SJCRH30 (cell line): ENCODE data around the gene MYO1C. TPM values are rescaled to one million over a fixed set of nuclear protein-coding genes. Genes with fewer than 3 reads are reported as not detected.
"Not testable (repeated sequence)": the region's sequence is repeated elsewhere in the genome, so short reads cannot be mapped to it uniquely, and the experiment has no call there.

Source experiments
- DNase-seq, 2 experiments: peaks; one replicate each; pipeline ENCODE4 v3.0.0-alpha.2; 2015 to 2020
- H3K27ac ChIP-seq: fragments of 250-450 bp; sonication (Bioruptor Pico); 2 replicates; pipeline ENCODE4 v1.5.1; 2020; ENCODE audit warnings: mild to moderate bottlenecking, moderate library complexity
- H3K27me3 ChIP-seq: fragments of 250-450 bp; sonication (Bioruptor Pico); 2 replicates; pipeline ENCODE4 v1.5.1; 2020; ENCODE audit warnings: mild to moderate bottlenecking, moderate library complexity
- H3K36me3 ChIP-seq: fragments of 250-450 bp; sonication (Bioruptor Pico); 2 replicates; pipeline ENCODE4 v1.5.1; 2020; ENCODE audit warnings: mild to moderate bottlenecking, moderate library complexity
- H3K4me1 ChIP-seq: fragments of 250-450 bp; sonication (Bioruptor Pico); 2 replicates; pipeline ENCODE4 v1.5.1; 2020; ENCODE audit warnings: mild to moderate bottlenecking, moderate library complexity
- H3K4me3 ChIP-seq: fragments of 250-450 bp; sonication (Bioruptor Pico); 2 replicates; pipeline ENCODE4 v1.5.1; 2020; ENCODE audit warnings: mild to moderate bottlenecking, moderate library complexity
- H3K9me3 ChIP-seq: fragments of 250-450 bp; sonication (Bioruptor Pico); replicated peaks from 2 replicates; pipeline ENCODE4 v1.5.1; 2020; ENCODE audit warnings: mild to moderate bottlenecking, moderate library complexity
- total RNA-seq: library from RNA; depleted of rRNA; stranded (reverse); fragments of >200 nt; shearing (Covaris generic); gene quantifications from 2 replicates; pipeline ENCODE4 v1.2.3, GENCODE V29; 2014

Gene MYO1C
- total RNA-seq, 1 experiment from 2014 or later: 19.1 TPM

DNA sequence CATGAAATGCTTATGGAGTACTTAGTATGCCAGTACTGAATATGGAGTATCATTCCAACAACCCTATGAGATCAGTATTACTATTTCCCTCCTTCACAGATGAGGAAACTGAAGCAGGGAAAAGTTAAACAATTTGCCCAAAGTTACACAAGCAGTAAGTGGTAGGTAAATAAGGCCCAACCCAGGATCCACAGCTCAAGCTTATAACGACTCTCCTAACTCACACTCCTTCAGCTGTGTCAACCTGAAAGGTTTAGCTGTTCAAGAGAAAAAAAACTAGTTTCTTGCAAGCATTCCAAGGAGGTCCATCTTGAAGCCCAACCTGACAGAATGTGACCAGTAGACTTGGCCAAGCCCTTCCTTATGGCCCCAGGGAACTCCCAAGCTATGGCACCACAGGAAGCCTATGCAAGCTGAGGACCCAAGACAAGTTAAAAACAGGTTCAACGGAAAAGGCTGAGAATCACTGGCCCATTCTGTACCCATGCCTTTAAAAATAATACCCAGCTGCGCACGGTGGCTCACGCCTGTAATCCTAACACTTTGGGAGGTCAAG lies 43.0 kb downstream of the MYO1C start:
- no peak overlapping the region for H3K27ac ChIP-seq
- peaks cover 2% of the 10 kb centered on the region; the same call in 1 of the 2 replicates for H3K36me3 ChIP-seq
- H3K9me3 ChIP-seq: no peaks in the 10 kb centered on the region
- no peak overlapping the region for H3K4me3 ChIP-seq
- no peaks in the 10 kb centered on the region for H3K27me3 ChIP-seq
- no peaks in the 10 kb centered on the region for H3K4me1 ChIP-seq
- DNase-seq: no peak

- Histone ChIP-seq H3K4me3 (no peak overlapping the region), H3K4me1 (no peaks in the 10 kb centered on the region), H3K9me3 (no peaks in the 10 kb centered on the region), H3K36me3 (0 out of 2 replicates have a peak, but pooled peaks cover 2% of the 10 kb centered on the region), H3K27ac (no peak overlapping the region), H3K27me3 (no peaks in the 10 kb centered on the region)
- no peak for DNase-seq
These were observed 45.4 kb downstream of the MYO1C start for GRCh38 chr17:1447052-1447451.

DNA sequence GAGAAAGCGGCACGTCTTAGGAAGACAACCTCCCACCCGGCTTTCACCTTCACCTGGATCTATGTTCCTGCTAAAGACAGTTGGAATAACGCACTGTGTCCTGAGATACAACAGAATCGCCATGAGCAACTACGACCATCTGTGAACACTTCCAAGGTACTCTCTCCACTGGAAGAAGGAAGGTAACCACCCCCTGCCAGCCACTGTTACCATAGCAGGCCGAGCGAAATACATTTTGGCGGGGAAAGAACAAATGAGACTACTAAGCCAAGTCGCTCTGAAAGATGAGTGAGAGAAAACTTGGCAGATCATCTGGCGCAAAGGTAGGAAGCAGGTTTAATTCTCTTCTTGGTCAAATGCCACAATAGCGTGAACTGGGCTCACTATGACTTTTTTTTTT lies 46.3 kb downstream of the MYO1C start:
- DNase-seq: no peak
- Histone ChIP-seq H3K27ac (no peak overlapping the region), H3K4me1 (no peaks in the 10 kb centered on the region), H3K27me3 (no peaks in the 10 kb centered on the region), H3K4me3 (no peak overlapping the region), H3K9me3 (no peaks in the 10 kb centered on the region), H3K36me3 (0 out of 2 replicates have a peak, but pooled peaks cover 2% of the 10 kb centered on the region)

DNA sequence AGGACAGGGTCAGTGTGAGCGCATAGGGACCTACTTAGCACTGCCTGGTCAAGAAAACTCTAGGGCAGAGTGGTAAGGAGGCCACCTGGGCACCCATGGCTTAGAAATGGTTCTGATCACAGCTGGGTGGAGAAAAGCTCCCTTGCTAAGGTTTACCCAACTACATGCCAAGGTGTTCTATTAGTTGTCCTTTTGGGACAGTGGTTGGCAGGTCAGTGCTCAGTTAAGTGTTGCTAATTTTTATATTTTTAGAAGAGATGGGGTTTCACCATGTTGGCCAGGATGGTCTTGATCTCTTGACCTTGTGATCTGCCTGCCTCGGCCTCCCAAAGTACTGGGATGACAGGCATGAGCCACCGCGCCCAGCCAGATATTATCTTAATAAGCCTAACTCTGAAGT lies 46.8 kb downstream of the MYO1C start:
- H3K36me3 ChIP-seq, H3K4me1 ChIP-seq, H3K27ac ChIP-seq, DNase-seq, H3K4me3 ChIP-seq, H3K27me3 ChIP-seq, H3K9me3 ChIP-seq: not testable (repeated sequence)

DNA sequence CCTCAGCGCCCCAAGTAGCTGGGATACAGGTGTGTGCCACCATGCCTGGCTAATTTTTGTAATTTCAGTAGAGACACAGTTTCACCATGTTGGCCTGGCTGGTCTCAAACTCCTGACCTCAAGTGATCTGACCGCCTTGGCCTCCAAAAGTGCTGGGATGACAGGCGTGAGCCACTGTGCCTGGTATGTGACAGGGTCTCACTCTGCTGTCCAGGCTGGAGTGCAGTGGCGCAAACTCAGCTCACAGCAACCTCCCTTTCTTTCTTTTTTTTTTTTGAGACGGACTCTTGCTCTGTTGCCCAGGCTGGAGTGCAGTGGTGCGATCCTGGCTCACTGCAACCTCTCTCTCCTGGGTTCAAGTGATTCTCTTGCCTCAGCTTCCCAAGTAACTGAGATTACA lies 49.8 kb downstream of the MYO1C start:
- DNase-seq, H3K4me3 ChIP-seq, H3K27me3 ChIP-seq, H3K36me3 ChIP-seq, H3K27ac ChIP-seq, H3K4me1 ChIP-seq, H3K9me3 ChIP-seq: not testable (repeated sequence)

- no peaks in the 10 kb centered on the region for H3K27me3 ChIP-seq
- no peaks in the 10 kb centered on the region for H3K9me3 ChIP-seq
- no peak overlapping the region for H3K27ac ChIP-seq
- H3K4me3 ChIP-seq: no peak overlapping the region
- no peak for DNase-seq
- H3K36me3 ChIP-seq: 0 out of 2 replicates have a peak, but pooled peaks cover 2% of the 10 kb centered on the region
- no peaks in the 10 kb centered on the region for H3K4me1 ChIP-seq
These were observed 50.3 kb downstream of the MYO1C start for GRCh38 chr17:1442187-1442586.

DNA sequence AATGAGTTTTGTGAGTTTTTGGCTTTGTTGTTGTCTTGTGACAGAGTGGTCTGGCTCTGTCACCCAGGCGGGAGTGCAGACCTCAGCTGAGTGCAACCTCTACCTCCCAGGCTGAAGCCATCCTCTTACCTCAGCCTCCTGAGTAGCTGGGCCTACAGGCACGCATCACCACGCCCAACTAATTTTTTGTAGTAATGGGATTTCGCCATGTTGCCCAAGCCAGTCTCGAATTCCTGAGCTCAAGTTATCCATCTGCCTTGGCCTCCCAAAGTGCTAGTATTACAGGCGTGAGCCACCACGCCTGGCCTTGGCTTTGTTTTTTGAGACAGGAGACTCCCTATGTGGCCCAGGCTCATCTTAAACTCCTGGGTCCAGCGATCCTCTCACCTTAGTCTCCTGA lies 51.6 kb downstream of the MYO1C start:
- Histone ChIP-seq H3K36me3 (peaks cover 10% of the 10 kb centered on the region), H3K9me3 (no peaks in the 10 kb centered on the region), H3K4me3 (no peak overlapping the region), H3K27me3 (no peaks in the 10 kb centered on the region), H3K4me1 (no peaks in the 10 kb centered on the region), H3K27ac (no peak overlapping the region)
- DNase-seq: no peak

GRCh38 chr17:1438593-1439083 lies 53.8 kb downstream of the MYO1C start:
- H3K27me3 ChIP-seq: no peaks in the 10 kb centered on the region
- DNase-seq: no peak
- no peak overlapping the region for H3K4me3 ChIP-seq
- H3K36me3 ChIP-seq: peaks cover 19% of the 10 kb centered on the region
- H3K27ac ChIP-seq: no peak overlapping the region
- H3K9me3 ChIP-seq: no peaks in the 10 kb centered on the region
- H3K4me1 ChIP-seq: no peaks in the 10 kb centered on the region

DNA sequence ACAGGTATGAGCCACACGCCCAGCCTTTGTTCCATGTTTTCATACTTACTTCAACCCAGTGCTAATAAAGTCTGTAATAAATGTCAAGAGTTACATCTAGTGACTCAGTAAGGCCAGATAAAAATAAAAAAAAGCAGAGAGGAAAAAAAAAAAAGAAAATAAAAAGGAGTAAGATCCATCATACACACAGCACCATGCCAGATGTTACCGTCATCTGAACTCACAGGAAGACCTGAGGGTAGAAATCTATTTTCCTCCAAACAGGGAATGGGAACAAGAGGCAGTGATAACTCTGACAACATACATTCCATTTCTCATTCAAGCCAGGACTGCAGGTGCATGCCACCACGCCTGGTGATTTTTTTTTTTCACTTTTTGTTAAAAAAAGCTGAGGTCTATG lies 57.2 kb downstream of the MYO1C start:
- no peaks in the 10 kb centered on the region for H3K27me3 ChIP-seq
- peaks cover 22% of the 10 kb centered on the region for H3K36me3 ChIP-seq
- no peak overlapping the region for H3K27ac ChIP-seq
- no peaks in the 10 kb centered on the region for H3K4me1 ChIP-seq
- H3K9me3 ChIP-seq: no peaks in the 10 kb centered on the region
- no peak for DNase-seq
- no peak overlapping the region for H3K4me3 ChIP-seq

- no peak overlapping the region for H3K4me3 ChIP-seq
- H3K9me3 ChIP-seq: no peaks in the 10 kb centered on the region
- no peaks in the 10 kb centered on the region for H3K27me3 ChIP-seq
- no peak for DNase-seq
- H3K36me3 ChIP-seq: peaks cover 22% of the 10 kb centered on the region
- H3K27ac ChIP-seq: no peak overlapping the region
- H3K4me1 ChIP-seq: no peaks in the 10 kb centered on the region
These were observed 58.3 kb downstream of the MYO1C start for GRCh38 chr17:1434150-1434549.

DNA sequence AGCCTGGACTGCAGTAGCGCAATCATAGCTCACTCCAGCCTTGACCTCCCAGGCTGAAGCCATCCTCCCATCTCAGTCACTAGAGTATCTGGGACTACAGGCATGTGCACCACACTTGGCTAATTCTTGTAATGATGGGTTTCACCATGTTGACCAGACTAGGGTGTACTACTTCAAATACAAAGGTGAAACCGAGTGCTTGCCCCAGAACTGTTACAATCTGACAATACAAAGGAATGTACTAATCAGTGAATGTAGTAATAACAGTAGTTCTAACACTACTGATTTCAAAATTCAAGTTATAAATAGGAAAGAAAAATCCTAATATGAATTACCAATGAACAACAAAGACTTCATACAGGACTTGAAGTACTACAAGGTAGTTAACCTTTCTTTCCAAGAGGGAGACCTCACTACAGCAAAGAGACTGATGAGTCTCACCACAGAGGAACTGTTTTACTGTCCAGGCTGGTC lies 60.8 kb downstream of the MYO1C start:
- Histone ChIP-seq H3K27me3 (no peaks in the 10 kb centered on the region), H3K4me3 (no peak overlapping the region), H3K27ac (no peak overlapping the region), H3K9me3 (no peaks in the 10 kb centered on the region), H3K36me3 (peaks cover 21% of the 10 kb centered on the region), H3K4me1 (no peaks in the 10 kb centered on the region)
- no peak for DNase-seq

DNA sequence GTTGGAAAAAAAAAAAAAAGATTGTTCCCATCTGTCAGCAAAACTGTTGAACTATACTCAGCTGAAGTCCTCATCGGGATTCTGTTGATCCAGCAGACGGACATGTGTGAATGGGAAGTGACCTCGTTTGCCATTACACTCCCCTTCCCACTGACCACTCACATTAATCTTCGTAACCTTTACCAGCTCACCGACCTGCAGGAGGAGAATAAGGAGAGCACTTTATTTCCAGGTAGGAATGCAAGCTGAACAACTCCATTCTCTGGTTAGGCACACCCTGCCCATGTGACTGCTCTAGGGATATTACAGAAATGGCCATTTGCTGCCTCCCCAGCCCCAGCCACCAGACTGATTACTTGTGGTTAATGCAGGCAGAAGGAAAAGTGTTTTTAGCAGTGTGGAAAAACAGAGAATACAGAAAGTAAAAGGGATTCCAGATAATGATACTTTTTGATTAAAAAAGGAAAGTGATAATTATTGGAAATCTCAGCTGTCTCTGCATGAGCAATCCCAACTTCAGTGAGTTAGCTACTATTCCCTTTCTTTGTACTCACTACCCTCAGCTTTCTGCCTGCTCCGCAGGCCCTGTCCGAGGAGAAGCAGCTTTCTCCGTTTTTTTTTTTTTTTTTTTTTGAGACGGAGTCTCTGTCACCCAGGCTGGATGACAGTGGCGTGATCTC lies 68.9 kb downstream of the MYO1C start:
- Histone ChIP-seq H3K27me3 (no peaks in the 10 kb centered on the region), H3K27ac (no peak overlapping the region), H3K4me3 (no peak overlapping the region), H3K4me1 (no peaks in the 10 kb centered on the region), H3K9me3 (no peaks in the 10 kb centered on the region), H3K36me3 (peaks cover 9% of the 10 kb centered on the region)
- no peak for DNase-seq

- no peaks in the 10 kb centered on the region for H3K27me3 ChIP-seq
- H3K27ac ChIP-seq: no peak overlapping the region
- H3K4me1 ChIP-seq: no peaks in the 10 kb centered on the region
- DNase-seq: peak in 1 of 2 experiments; percentile 10
- H3K9me3 ChIP-seq: no peaks in the 10 kb centered on the region
- H3K4me3 ChIP-seq: no peak overlapping the region
- H3K36me3 ChIP-seq: peaks cover 9% of the 10 kb centered on the region
These were observed 69.6 kb downstream of the MYO1C start for GRCh38 chr17:1422885-1423284.

- no peaks in the 10 kb centered on the region for H3K9me3 ChIP-seq
- no peak for DNase-seq
- no peaks in the 10 kb centered on the region for H3K27me3 ChIP-seq
- H3K4me3 ChIP-seq: no peak overlapping the region
- H3K27ac ChIP-seq: no peak overlapping the region
- no peaks in the 10 kb centered on the region for H3K4me1 ChIP-seq
- H3K36me3 ChIP-seq: peaks cover 9% of the 10 kb centered on the region
These were observed 71.0 kb downstream of the MYO1C start for GRCh38 chr17:1421470-1421869.

- Histone ChIP-seq H3K9me3 (no peaks in the 10 kb centered on the region), H3K36me3 (peaks cover 9% of the 10 kb centered on the region), H3K27me3 (no peaks in the 10 kb centered on the region), H3K27ac (no peak overlapping the region), H3K4me1 (no peaks in the 10 kb centered on the region), H3K4me3 (no peak overlapping the region)
- no peak for DNase-seq
These were observed 71.5 kb downstream of the MYO1C start for GRCh38 chr17:1420981-1421380.

GRCh38 chr17:1420163-1420562 lies 72.3 kb downstream of the MYO1C start:
- no peak for DNase-seq
- no peak overlapping the region for H3K27ac ChIP-seq
- H3K36me3 ChIP-seq: peaks cover 9% of the 10 kb centered on the region
- H3K9me3 ChIP-seq: no peaks in the 10 kb centered on the region
- no peaks in the 10 kb centered on the region for H3K27me3 ChIP-seq
- H3K4me1 ChIP-seq: no peaks in the 10 kb centered on the region
- H3K4me3 ChIP-seq: no peak overlapping the region
